Measurements from ENCODE around the gene BEND3. TPM values are rescaled to one million over a fixed set of nuclear protein-coding genes. Genes with fewer than 3 reads are reported as not detected.
"Not testable (repeated sequence)": the region's sequence is repeated elsewhere in the genome, so short reads cannot be mapped to it uniquely, and the experiment has no call there.

BEND3 gene
- total and polyA plus RNA-seq, 2 donors from 2014 or later, result 1.1 to 3.6 TPM

DNA sequence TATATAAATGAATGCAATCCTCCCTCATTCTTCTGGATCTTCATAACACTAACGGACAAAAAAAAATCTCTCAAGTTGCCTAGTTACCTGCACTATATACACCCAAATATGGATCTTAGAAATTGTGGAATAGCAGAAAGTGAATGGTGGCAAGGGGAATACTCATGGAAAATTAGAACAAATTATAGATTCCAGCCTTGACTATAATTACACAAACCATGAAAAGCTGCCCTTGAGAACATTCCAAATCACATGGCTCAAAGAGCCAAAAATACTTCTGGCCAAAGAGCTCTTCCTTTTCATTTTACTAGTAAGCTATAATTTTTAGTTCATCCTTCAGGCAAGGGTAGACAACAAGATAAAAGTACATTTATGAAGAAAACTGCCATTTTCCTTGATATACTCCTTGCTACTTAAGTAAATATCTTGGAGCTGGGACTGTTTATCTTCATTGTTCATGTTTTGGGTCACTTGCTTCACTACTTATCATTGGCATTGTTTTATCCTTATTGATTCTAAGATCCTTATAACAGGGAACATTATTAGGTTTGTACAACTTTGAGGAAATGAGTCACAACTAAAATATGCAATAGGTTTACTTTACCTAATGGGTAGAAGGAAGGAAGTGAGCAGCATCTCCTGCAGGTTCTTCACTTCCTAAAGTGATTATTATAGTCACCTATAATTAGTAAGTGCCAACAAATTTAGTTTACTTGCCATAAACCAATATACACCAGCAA, 93.7 kb downstream of the BEND3 start:
- no peak for FAIRE-seq
- no peak for DNase-seq
- H3K27me3 ChIP-seq (ENCODE audit: control insufficient read depth, insufficient read depth, low read length), result no peaks in the 10 kb centered on the region
- no peak overlapping the region for H3K4me3 ChIP-seq (ENCODE audit: low read length in 3 of 3)
- no peaks in the 10 kb centered on the region for H3K36me3 ChIP-seq (ENCODE audit: control insufficient read depth in 2 of 3, insufficient read depth in 3 of 3, low read length in 3 of 3)
- no peaks in the 10 kb centered on the region for H3K4me1 ChIP-seq (ENCODE audit: control insufficient read depth in 2 of 3, insufficient read depth in 2 of 3, low read depth in 1 of 3, low read length in 3 of 3)
- no peak overlapping the region for H3K9ac ChIP-seq (ENCODE audit: low read length in 3 of 3)
- H3K9me3 ChIP-seq (ENCODE audit: control insufficient read depth in 2 of 3, insufficient read depth in 1 of 3, low read length in 3 of 3), result no peaks in the 10 kb centered on the region
- TF ChIP-seq, protein P1, sequence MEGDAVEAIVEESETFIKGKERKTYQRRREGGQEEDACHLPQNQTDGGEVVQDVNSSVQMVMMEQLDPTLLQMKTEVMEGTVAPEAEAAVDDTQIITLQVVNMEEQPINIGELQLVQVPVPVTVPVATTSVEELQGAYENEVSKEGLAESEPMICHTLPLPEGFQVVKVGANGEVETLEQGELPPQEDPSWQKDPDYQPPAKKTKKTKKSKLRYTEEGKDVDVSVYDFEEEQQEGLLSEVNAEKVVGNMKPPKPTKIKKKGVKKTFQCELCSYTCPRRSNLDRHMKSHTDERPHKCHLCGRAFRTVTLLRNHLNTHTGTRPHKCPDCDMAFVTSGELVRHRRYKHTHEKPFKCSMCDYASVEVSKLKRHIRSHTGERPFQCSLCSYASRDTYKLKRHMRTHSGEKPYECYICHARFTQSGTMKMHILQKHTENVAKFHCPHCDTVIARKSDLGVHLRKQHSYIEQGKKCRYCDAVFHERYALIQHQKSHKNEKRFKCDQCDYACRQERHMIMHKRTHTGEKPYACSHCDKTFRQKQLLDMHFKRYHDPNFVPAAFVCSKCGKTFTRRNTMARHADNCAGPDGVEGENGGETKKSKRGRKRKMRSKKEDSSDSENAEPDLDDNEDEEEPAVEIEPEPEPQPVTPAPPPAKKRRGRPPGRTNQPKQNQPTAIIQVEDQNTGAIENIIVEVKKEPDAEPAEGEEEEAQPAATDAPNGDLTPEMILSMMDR (IDR thresholded peaks at IDR 0.05; ENCODE audit: borderline replicate concordance, extremely low read depth, insufficient read depth), result no peak
- intact Hi-C loops (cut with DNase I), result no loop called here
- H3K27ac ChIP-seq (ENCODE audit: low read depth in 2 of 2, low read length in 2 of 2), result no peak overlapping the region

DNA sequence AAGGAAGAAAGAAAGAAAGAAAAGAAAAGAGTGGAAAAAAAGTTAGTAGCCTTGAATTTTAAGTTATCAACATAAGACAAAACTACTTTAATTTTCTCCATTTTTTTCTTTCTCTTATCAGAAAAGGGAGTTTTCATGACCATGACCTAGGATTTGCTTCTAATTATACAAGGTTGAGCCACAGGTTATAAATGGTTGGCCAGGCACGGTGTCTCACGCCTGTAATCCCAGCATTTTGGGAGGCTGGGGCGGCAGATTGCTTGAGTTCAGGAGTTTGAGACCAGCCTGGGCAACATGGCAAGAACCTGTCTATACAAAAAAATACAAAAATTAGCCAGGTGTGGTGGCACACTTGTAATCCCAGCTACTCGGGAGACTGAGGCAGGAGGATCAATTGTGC, 95.1 kb downstream of the BEND3 start:
- Histone ChIP-seq H3K27me3 (ENCODE audit: control insufficient read depth, insufficient read depth, low read length) (no peaks in the 10 kb centered on the region), H3K4me3 (ENCODE audit: low read length in 3 of 3) (no peak overlapping the region), H3K9me3 (ENCODE audit: control insufficient read depth in 2 of 3, insufficient read depth in 1 of 3, low read length in 3 of 3) (no peaks in the 10 kb centered on the region), H3K36me3 (ENCODE audit: control insufficient read depth in 2 of 3, insufficient read depth in 3 of 3, low read length in 3 of 3) (no peaks in the 10 kb centered on the region), H3K9ac (ENCODE audit: low read length in 3 of 3) (no peak overlapping the region), H3K4me1 (ENCODE audit: control insufficient read depth in 2 of 3, insufficient read depth in 2 of 3, low read depth in 1 of 3, low read length in 3 of 3) (no peaks in the 10 kb centered on the region), H3K27ac (ENCODE audit: low read depth in 2 of 2, low read length in 2 of 2) (no peak overlapping the region)
- no peak for DNase-seq
- no peak for FAIRE-seq
- TF ChIP-seq, protein P1 (IDR thresholded peaks at IDR 0.05; ENCODE audit: borderline replicate concordance, extremely low read depth, insufficient read depth), result no peak
- intact Hi-C loops (cut with DNase I), result no loop called here

GRCh38 chr6:107019628-107020027, 95.7 kb downstream of the BEND3 start:
- DNase-seq; H3K27me3 ChIP-seq (ENCODE audit: control insufficient read depth, insufficient read depth, low read length); intact Hi-C loops (cut with DNase I); H3K36me3 ChIP-seq (ENCODE audit: control insufficient read depth in 2 of 3, insufficient read depth in 3 of 3, low read length in 3 of 3); H3K9ac ChIP-seq (ENCODE audit: low read length in 3 of 3); H3K9me3 ChIP-seq (ENCODE audit: control insufficient read depth in 2 of 3, insufficient read depth in 1 of 3, low read length in 3 of 3); H3K27ac ChIP-seq (ENCODE audit: low read depth in 2 of 2, low read length in 2 of 2); H3K4me1 ChIP-seq (ENCODE audit: control insufficient read depth in 2 of 3, insufficient read depth in 2 of 3, low read depth in 1 of 3, low read length in 3 of 3); H3K4me3 ChIP-seq (ENCODE audit: low read length in 3 of 3); FAIRE-seq: not testable (repeated sequence)

DNA sequence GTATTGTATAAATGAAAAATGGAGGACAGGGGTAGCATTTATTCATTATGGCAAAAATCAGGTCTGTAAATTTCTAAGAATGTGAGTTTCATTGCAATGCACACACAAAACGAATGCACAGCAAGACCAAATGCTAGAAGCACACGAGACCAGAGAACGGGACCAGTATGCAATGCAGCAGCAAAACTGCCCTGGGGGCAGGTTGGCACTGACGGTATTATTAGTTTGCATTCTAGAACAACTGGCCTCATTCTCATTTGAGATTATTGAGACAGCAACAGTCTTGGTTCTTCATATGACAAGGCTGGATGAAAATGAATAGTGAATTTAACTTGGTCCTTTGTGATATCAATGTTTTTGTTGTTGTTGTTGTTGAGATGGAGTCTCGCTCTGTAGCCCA, 96.3 kb downstream of the BEND3 start:
- no peak overlapping the region for H3K4me3 ChIP-seq (ENCODE audit: low read length in 3 of 3)
- no peak for FAIRE-seq
- TF ChIP-seq, protein P1 (IDR thresholded peaks at IDR 0.05; ENCODE audit: borderline replicate concordance, extremely low read depth, insufficient read depth), result no peak
- H3K9ac ChIP-seq (ENCODE audit: low read length in 3 of 3), result no peak overlapping the region
- H3K27me3 ChIP-seq (ENCODE audit: control insufficient read depth, insufficient read depth, low read length), result no peaks in the 10 kb centered on the region
- DNase-seq, result no peak
- no peaks in the 10 kb centered on the region for H3K9me3 ChIP-seq (ENCODE audit: control insufficient read depth in 2 of 3, insufficient read depth in 1 of 3, low read length in 3 of 3)
- no peaks in the 10 kb centered on the region for H3K36me3 ChIP-seq (ENCODE audit: control insufficient read depth in 2 of 3, insufficient read depth in 3 of 3, low read length in 3 of 3)
- intact Hi-C loops (cut with DNase I), result no loop called here
- no peak overlapping the region for H3K27ac ChIP-seq (ENCODE audit: low read depth in 2 of 2, low read length in 2 of 2)
- H3K4me1 ChIP-seq (ENCODE audit: control insufficient read depth in 2 of 3, insufficient read depth in 2 of 3, low read depth in 1 of 3, low read length in 3 of 3), result no peaks in the 10 kb centered on the region

Other genes with a start within 250 kb of the BEND3 start
- gene CD24, start 140.8 kb downstream of the BEND3 start, total RNA-seq, result 2,350 TPM
- 980 TPM for gene CD24, start 140.8 kb downstream of the BEND3 start, polyA plus RNA-seq (ENCODE audit: insufficient read depth, low read depth, low replicate concordance)
- 18.1 TPM for gene MTRES1, start 87.3 kb downstream of the BEND3 start, total RNA-seq
- 66.8 TPM for gene MTRES1, start 87.3 kb downstream of the BEND3 start, polyA plus RNA-seq (ENCODE audit: insufficient read depth, low read depth, low replicate concordance)

All from kidney (tissue), 14 donors.